GM03348 (cell line): ENCODE data around the gene SLC9A5.

Source experiments
- DNase-seq: peaks from one replicate; pipeline ENCODE4 v3.0.0; 2012; ENCODE audit warnings: low spot score

Gene SLC9A5

GRCh38 chr16:67317853-67318252, 69.1 kb downstream of the SLC9A5 start:
- DNase-seq, result no peak
